Prostate gland (tissue), 2 donors: ENCODE data around the gene OR5M3.

Experiments used
- POLR2A ChIP-seq: fragments of 450-650 bp; IDR thresholded peaks from one replicate; pipeline ENCODE4 v1.6.1; 2016; ENCODE audit warnings: antibody characterized with exemption, mild to moderate bottlenecking
- TF ChIP-seq, protein P1 (sequence below), 4 experiments: fragments of 200-600 bp in 2 of 4; fragments of 450-650 bp in 2 of 4; sonication (generic) in 2 of 4; IDR thresholded peaks; 1 replicate in 3 of 4; 2 replicates in 1 of 4; pipeline ENCODE4 v1.5.1; 2016 to 2019; ENCODE audit warnings: antibody characterized with exemption in 4 of 4, mild to moderate bottlenecking in 2 of 4, moderate library complexity in 2 of 4

DNA sequence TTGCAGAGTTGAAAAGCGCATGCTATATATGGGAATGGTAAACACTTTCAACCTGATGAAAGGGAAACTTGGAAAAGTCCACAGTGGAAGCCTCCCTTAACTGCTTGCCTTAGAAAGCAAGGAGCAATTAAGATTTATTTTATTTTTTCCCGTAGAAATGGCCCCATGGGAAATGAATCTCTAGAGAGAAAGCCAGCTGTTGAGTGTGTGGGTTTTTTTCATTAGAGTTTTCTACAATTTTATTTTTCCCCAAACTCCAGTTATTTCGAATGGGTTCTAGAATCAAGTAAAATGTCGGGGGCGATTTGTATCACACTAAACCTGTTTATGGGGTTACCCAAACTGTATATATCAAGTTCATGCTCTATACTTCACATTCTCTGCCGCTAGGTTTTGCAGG, at the start of gene OR5M3:
- TF ChIP-seq, protein P1, sequence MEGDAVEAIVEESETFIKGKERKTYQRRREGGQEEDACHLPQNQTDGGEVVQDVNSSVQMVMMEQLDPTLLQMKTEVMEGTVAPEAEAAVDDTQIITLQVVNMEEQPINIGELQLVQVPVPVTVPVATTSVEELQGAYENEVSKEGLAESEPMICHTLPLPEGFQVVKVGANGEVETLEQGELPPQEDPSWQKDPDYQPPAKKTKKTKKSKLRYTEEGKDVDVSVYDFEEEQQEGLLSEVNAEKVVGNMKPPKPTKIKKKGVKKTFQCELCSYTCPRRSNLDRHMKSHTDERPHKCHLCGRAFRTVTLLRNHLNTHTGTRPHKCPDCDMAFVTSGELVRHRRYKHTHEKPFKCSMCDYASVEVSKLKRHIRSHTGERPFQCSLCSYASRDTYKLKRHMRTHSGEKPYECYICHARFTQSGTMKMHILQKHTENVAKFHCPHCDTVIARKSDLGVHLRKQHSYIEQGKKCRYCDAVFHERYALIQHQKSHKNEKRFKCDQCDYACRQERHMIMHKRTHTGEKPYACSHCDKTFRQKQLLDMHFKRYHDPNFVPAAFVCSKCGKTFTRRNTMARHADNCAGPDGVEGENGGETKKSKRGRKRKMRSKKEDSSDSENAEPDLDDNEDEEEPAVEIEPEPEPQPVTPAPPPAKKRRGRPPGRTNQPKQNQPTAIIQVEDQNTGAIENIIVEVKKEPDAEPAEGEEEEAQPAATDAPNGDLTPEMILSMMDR (IDR thresholded peaks at IDR 0.05): no peak
- TF ChIP-seq POLR2A: no peak
